Urinary bladder (tissue), 4 donors: ENCODE results near the gene RBM17. TPM values are rescaled to one million over a fixed set of nuclear protein-coding genes. Genes with fewer than 3 reads are reported as not detected.
"Not testable (repeated sequence)": the region's sequence is repeated elsewhere in the genome, so short reads cannot be mapped to it uniquely, and the experiment has no call there.

Experiments
- DNase-seq: peaks from one replicate; pipeline ENCODE4 v3.0.0-alpha.2; 2015; ENCODE audit errors: extremely low spot score
- H3K27ac ChIP-seq: one replicate; pipeline ENCODE4 v1.5.1; 2013; ENCODE audit warnings: low read depth, mild to moderate bottlenecking, moderate library complexity
- H3K36me3 ChIP-seq: one replicate; pipeline ENCODE4 v1.6.1; 2013; ENCODE audit warnings: mild to moderate bottlenecking, moderate library complexity; ENCODE audit not compliant: insufficient read depth
- H3K4me1 ChIP-seq: one replicate; pipeline ENCODE4 v1.6.1; 2013; ENCODE audit warnings: mild to moderate bottlenecking, moderate library complexity; ENCODE audit not compliant: insufficient read depth
- H3K4me3 ChIP-seq: one replicate; pipeline ENCODE4 v1.5.1; 2013; ENCODE audit warnings: low read depth, low read length
- WGBS: extraction: QIAGEN DNeasy Blood & Tissue Kit; methylation state at CpG from one replicate; pipeline ENCODE4 v1.1.7; 2013; 5-methylcytosine and 5-hydroxymethylcytosine counted together
- polyA plus RNA-seq: library from polyadenylated mRNA; stranded (reverse); fragments of 200-250 nt; gene quantifications from one replicate; pipeline ENCODE4 v1.2.3, GENCODE V29; 2013
- total RNA-seq: library from RNA; depleted of rRNA; stranded (reverse); fragments of >200 nt; gene quantifications from one replicate; pipeline ENCODE4 v1.2.3, GENCODE V29; 2014
- donor health status: healthy with polysubstance abuse.
- donor health status: healthy.

RBM17 gene
- total and polyA plus RNA-seq, 2 donors, result 58.3 to 59.6 TPM

- no peak overlapping the region for H3K4me3 ChIP-seq
- 91% methylated on average over 8 of the region's 8 CpGs for whole genome bisulfite sequencing
- H3K27ac ChIP-seq, result no peak overlapping the region
- no peaks in the 10 kb centered on the region for H3K4me1 ChIP-seq
- DNase-seq, result no peak
- H3K36me3 ChIP-seq, result peaks cover 13% of the 10 kb centered on the region
Observed at GRCh38 chr10:6101181-6101580, 12.3 kb downstream of the RBM17 start.

GRCh38 chr10:6102128-6102527 lies 13.3 kb downstream of the RBM17 start:
- WGBS, result 96% methylated on average over 8 of the region's 8 CpGs
- no peak overlapping the region for H3K4me3 ChIP-seq
- H3K36me3 ChIP-seq, result peaks cover 15% of the 10 kb centered on the region
- no peak for DNase-seq
- no peak overlapping the region for H3K27ac ChIP-seq
- H3K4me1 ChIP-seq, result no peaks in the 10 kb centered on the region

- 80% methylated on average over 8 of the region's 8 CpGs for WGBS
- no peak overlapping the region for H3K4me3 ChIP-seq
- H3K36me3 ChIP-seq, result peaks cover 18% of the 10 kb centered on the region
- DNase-seq, result no peak
- H3K27ac ChIP-seq, result no peak overlapping the region
- no peaks in the 10 kb centered on the region for H3K4me1 ChIP-seq
Observed at GRCh38 chr10:6103591-6103990, 14.8 kb downstream of the RBM17 start.

GRCh38 chr10:6107616-6108015 lies 18.8 kb downstream of the RBM17 start:
- 81% methylated on average over 3 of the region's 3 CpGs for WGBS
- H3K36me3 ChIP-seq, result peaks cover 22% of the 10 kb centered on the region
- H3K4me1 ChIP-seq, DNase-seq, H3K4me3 ChIP-seq, H3K27ac ChIP-seq: not testable (repeated sequence)

- WGBS, result 60% methylated on average over 6 of the region's 6 CpGs
- no peak overlapping the region for H3K27ac ChIP-seq
- H3K4me3 ChIP-seq, result no peak overlapping the region
- no peaks in the 10 kb centered on the region for H3K4me1 ChIP-seq
- H3K36me3 ChIP-seq, result peaks cover 18% of the 10 kb centered on the region
- DNase-seq, result no peak
Observed at GRCh38 chr10:6108072-6108471, 19.2 kb downstream of the RBM17 start.

- DNase-seq, result no peak
- H3K36me3 ChIP-seq, result peaks cover 16% of the 10 kb centered on the region
- WGBS, result 45% methylated on average over 12 of the region's 12 CpGs
Observed at GRCh38 chr10:6108631-6109443, 20.0 kb downstream of the RBM17 start.

GRCh38 chr10:6109444-6109775 lies 20.6 kb downstream of the RBM17 start:
- H3K27ac ChIP-seq, result no peak overlapping the region
- DNase-seq, result no peak
- peaks cover 16% of the 10 kb centered on the region for H3K36me3 ChIP-seq
- H3K4me1 ChIP-seq, result no peaks in the 10 kb centered on the region
- WGBS, result 80% methylated on average over 7 of the region's 7 CpGs
- H3K4me3 ChIP-seq, result no peak overlapping the region

More at GRCh38 chr10:6108631-6109443, 20.0 kb downstream of the RBM17 start:
- no peaks in the 10 kb centered on the region for H3K4me1 ChIP-seq
- no peak overlapping the region for H3K27ac ChIP-seq
- no peak overlapping the region for H3K4me3 ChIP-seq

- H3K4me1 ChIP-seq, result no peaks in the 10 kb centered on the region
- no peak overlapping the region for H3K4me3 ChIP-seq
- peaks cover 16% of the 10 kb centered on the region for H3K36me3 ChIP-seq
- no peak overlapping the region for H3K27ac ChIP-seq
- DNase-seq, result no peak
- WGBS, result 81% methylated on average over 5 of the region's 5 CpGs
Observed at GRCh38 chr10:6110136-6110535, 21.3 kb downstream of the RBM17 start.

GRCh38 chr10:6112893-6113292 lies 24.1 kb downstream of the RBM17 start:
- DNase-seq, result no peak
- 79% methylated on average over 6 of the region's 6 CpGs for WGBS
- no peak overlapping the region for H3K4me3 ChIP-seq
- no peaks in the 10 kb centered on the region for H3K4me1 ChIP-seq
- peaks cover 11% of the 10 kb centered on the region for H3K36me3 ChIP-seq
- H3K27ac ChIP-seq, result no peak overlapping the region

- Histone ChIP-seq H3K27ac (no peak overlapping the region), H3K36me3 (peaks cover 9% of the 10 kb centered on the region), H3K4me1 (no peaks in the 10 kb centered on the region), H3K4me3 (no peak overlapping the region)
- no peak for DNase-seq
- whole genome bisulfite sequencing, result 90% methylated on average over 4 of the region's 4 CpGs
Observed at GRCh38 chr10:6114299-6114698, 25.5 kb downstream of the RBM17 start.

- WGBS, result 73% methylated on average over 4 of the region's 4 CpGs
- H3K4me1 ChIP-seq, result no peaks in the 10 kb centered on the region
- no peak overlapping the region for H3K27ac ChIP-seq
- H3K4me3 ChIP-seq, result no peak overlapping the region
- no peak for DNase-seq
- peaks cover 9% of the 10 kb centered on the region for H3K36me3 ChIP-seq
Observed at GRCh38 chr10:6114805-6115341, 26.0 kb downstream of the RBM17 start.

- WGBS, result 83% methylated on average over 4 of the region's 4 CpGs
- Histone ChIP-seq H3K36me3 (peaks cover 8% of the 10 kb centered on the region), H3K27ac (no peak overlapping the region)
Observed at GRCh38 chr10:6115411-6115810, 26.6 kb downstream of the RBM17 start.

GRCh38 chr10:6115824-6116350 lies 27.1 kb downstream of the RBM17 start:
- 72% methylated on average over 3 of the region's 3 CpGs for WGBS
- DNase-seq, result no peak
- no peak overlapping the region for H3K27ac ChIP-seq

More at GRCh38 chr10:6115411-6115810, 26.6 kb downstream of the RBM17 start:
- Histone ChIP-seq H3K4me3 (no peak overlapping the region), H3K4me1 (no peaks in the 10 kb centered on the region)
- DNase-seq, result no peak

GRCh38 chr10:6116806-6117205 lies 28.0 kb downstream of the RBM17 start:
- WGBS, result 59% methylated on average over 1 of the region's 1 CpG
- H3K4me1 ChIP-seq, result no peaks in the 10 kb centered on the region
- H3K4me3 ChIP-seq, result no peak overlapping the region
- H3K36me3 ChIP-seq, result peaks cover 2% of the 10 kb centered on the region
- H3K27ac ChIP-seq, result no peak overlapping the region
- no peak for DNase-seq

More at GRCh38 chr10:6115824-6116350, 27.1 kb downstream of the RBM17 start:
- Histone ChIP-seq H3K4me1 (no peaks in the 10 kb centered on the region), H3K4me3 (no peak overlapping the region), H3K36me3 (peaks cover 3% of the 10 kb centered on the region)
